ENCODE data around the gene NRXN3. TPM values are rescaled to one million over a fixed set of nuclear protein-coding genes. Genes with fewer than 3 reads are reported as not detected.

NRXN3 gene
- total RNA-seq, 6 experiments from 2014 or later = 0.07 to 0.28 (median 0.11) TPM; not detected in 2

DNA sequence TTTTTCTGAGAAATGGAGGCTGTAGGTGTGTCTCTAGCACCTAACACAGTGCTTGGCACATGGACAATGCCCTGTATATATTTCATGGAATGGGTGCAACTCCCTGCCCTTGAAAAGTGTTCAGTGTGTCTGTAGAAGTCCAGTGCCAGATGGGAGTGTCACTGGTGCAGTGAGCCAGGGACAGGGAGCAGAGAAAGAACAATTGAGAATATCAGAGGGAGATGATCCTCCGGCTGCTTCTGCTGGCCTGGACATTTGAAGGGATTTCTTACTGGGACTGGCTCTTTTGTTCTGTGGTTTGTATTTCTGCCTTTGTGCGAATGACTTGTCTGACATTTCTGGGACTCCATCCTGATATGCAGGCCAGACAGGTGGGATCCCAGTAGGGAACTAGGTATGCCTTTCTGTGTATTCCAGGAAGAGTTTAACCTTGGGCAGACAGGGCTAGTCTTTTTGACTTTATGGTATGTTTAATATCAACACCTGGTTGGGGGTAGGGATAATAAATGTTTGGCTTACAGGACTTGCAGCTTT, 328.0 kb downstream of the NRXN3 start:
- TF ChIP-seq, protein P1, sequence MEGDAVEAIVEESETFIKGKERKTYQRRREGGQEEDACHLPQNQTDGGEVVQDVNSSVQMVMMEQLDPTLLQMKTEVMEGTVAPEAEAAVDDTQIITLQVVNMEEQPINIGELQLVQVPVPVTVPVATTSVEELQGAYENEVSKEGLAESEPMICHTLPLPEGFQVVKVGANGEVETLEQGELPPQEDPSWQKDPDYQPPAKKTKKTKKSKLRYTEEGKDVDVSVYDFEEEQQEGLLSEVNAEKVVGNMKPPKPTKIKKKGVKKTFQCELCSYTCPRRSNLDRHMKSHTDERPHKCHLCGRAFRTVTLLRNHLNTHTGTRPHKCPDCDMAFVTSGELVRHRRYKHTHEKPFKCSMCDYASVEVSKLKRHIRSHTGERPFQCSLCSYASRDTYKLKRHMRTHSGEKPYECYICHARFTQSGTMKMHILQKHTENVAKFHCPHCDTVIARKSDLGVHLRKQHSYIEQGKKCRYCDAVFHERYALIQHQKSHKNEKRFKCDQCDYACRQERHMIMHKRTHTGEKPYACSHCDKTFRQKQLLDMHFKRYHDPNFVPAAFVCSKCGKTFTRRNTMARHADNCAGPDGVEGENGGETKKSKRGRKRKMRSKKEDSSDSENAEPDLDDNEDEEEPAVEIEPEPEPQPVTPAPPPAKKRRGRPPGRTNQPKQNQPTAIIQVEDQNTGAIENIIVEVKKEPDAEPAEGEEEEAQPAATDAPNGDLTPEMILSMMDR (IDR thresholded peaks at IDR 0.05) = no peak
- H3K4me1 Mint-ChIP-seq (ENCODE audit: low read depth) = no peaks in the 10 kb centered on the region
- no peak for DNase-seq
- peaks cover 58% of the 10 kb centered on the region for H3K9me3 Mint-ChIP-seq
- H3K36me3 Mint-ChIP-seq (ENCODE audit: low read depth) = no peaks in the 10 kb centered on the region
- H3K4me3 Mint-ChIP-seq = no peak overlapping the region
- no peaks in the 10 kb centered on the region for H3K27me3 Mint-ChIP-seq (ENCODE audit: insufficient read depth)
- no peak overlapping the region for H3K27ac Mint-ChIP-seq

DNA sequence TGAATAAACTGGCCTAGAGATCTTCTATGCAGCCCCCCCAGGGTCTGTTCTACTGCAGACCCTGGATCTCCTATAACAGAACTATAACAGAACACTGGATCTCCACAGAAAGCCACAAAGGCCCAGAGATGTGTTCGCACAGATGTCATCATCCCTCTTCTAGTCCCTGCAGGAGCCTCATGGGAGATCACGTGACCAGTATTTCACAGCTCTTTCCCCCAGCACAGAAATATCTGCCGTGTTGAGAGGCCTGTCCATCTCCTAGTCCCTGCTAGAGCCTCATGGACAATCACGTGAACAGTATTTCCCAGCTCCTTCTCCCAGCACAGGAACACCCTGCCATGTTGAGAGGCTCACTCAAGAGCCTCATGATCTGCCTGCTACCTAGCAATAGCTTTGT, 331.7 kb downstream of the NRXN3 start:
- DNase-seq = no peak
- TF ChIP-seq, protein P1 (IDR thresholded peaks at IDR 0.05) = no peak
- peaks cover 46% of the 10 kb centered on the region for H3K9me3 Mint-ChIP-seq
- H3K36me3 Mint-ChIP-seq (ENCODE audit: low read depth) = no peaks in the 10 kb centered on the region
- no peak overlapping the region for H3K27ac Mint-ChIP-seq
- no peaks in the 10 kb centered on the region for H3K4me1 Mint-ChIP-seq (ENCODE audit: low read depth)
- no peaks in the 10 kb centered on the region for H3K27me3 Mint-ChIP-seq (ENCODE audit: insufficient read depth)
- no peak overlapping the region for H3K4me3 Mint-ChIP-seq

DNA sequence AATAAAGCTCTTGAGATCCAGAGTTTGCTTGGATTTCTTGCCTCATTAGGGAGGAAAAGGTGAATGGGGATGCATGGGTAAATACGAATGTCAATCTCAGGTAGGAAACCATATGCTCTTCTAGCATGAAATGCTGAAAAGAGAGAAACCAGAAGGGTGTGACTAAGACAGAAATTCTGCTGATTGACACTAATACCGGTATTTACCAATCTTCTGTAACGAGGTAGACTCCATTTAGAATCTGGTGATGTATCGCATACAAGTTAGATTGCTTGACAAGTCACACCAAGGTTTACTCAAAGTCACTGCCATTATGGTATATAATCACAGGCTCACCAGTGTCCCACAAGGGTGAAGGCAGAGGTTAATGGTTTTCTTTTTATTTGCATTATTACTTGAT, 337.9 kb downstream of the NRXN3 start:
- Mint-ChIP-seq H3K4me3 (no peak overlapping the region), H3K27ac (no peak overlapping the region), H3K36me3 (ENCODE audit: low read depth) (no peaks in the 10 kb centered on the region; the same call in 1 of the 2 replicates), H3K4me1 (ENCODE audit: low read depth) (no peaks in the 10 kb centered on the region), H3K27me3 (ENCODE audit: insufficient read depth) (no peaks in the 10 kb centered on the region; the same call in 1 of the 2 replicates), H3K9me3 (peaks cover 29% of the 10 kb centered on the region)
- no peak for DNase-seq
- TF ChIP-seq, protein P1 (IDR thresholded peaks at IDR 0.05) = no peak

DNA sequence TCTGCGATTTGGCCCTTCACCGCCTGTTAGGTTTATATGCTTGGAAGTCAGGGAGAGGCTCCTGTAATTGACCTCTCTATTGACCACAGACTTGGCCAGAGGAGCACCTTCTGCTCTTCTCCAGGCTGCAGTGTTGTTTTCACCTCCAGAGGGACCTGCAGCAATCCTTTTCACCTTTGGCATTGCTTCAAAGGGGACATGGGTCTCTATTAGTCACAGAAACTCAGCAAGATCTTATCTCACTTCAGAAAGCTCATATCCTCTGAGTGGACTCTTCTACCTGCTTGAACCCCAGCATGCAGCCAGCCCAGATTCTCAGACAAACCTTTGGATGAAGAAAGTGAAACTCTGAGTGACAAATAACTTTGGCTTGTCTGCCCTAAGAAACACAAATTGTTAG, 339.3 kb downstream of the NRXN3 start:
- H3K9me3 Mint-ChIP-seq = peaks cover 35% of the 10 kb centered on the region
- H3K4me3 Mint-ChIP-seq = no peak overlapping the region
- DNase-seq = no peak
- no peaks in the 10 kb centered on the region; the same call in 1 of the 2 replicates for H3K27me3 Mint-ChIP-seq (ENCODE audit: insufficient read depth)
- no peaks in the 10 kb centered on the region for H3K4me1 Mint-ChIP-seq (ENCODE audit: low read depth)
- TF ChIP-seq, protein P1 (IDR thresholded peaks at IDR 0.05) = no peak
- no peaks in the 10 kb centered on the region; the same call in 1 of the 2 replicates for H3K36me3 Mint-ChIP-seq (ENCODE audit: low read depth)
- H3K27ac Mint-ChIP-seq = no peak overlapping the region

DNA sequence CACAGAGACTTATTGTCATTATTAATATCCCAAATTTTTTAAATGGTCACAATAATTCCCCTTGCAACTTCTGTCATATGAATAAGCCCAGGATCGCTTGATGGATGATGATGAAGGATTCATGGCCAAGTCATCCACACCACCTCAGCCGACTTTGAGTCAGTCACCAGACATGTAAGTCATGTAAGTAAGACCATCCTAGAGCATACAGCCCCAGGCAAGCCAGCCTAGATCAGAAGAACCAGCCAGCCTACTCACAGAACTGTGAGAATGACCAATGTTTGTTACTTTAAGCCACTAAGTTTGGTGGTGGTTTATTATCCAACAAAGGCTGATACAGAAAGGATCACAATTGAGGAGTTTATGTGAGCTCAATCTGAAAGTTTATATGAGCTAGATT, 341.8 kb downstream of the NRXN3 start:
- Mint-ChIP-seq H3K4me1 (ENCODE audit: low read depth) (no peaks in the 10 kb centered on the region), H3K4me3 (no peak overlapping the region), H3K36me3 (ENCODE audit: low read depth) (no peaks in the 10 kb centered on the region; the same call in 1 of the 2 replicates), H3K27ac (no peak overlapping the region), H3K27me3 (ENCODE audit: insufficient read depth) (no peaks in the 10 kb centered on the region; the same call in 1 of the 2 replicates), H3K9me3 (peaks cover 45% of the 10 kb centered on the region)
- TF ChIP-seq, protein P1 (IDR thresholded peaks at IDR 0.05) = no peak
- no peak for DNase-seq
